ENCODE data around the gene TBC1D9B. TPM values are rescaled to one million over a fixed set of nuclear protein-coding genes. Genes with fewer than 3 reads are reported as not detected.

TBC1D9B gene
- total and polyA plus RNA-seq, 9 of the 15 experiments (the other 6 are each of a cell fraction or from before 2014, with no cell fraction given): 2.9 to 59.1 (median 33.5) TPM

DNA sequence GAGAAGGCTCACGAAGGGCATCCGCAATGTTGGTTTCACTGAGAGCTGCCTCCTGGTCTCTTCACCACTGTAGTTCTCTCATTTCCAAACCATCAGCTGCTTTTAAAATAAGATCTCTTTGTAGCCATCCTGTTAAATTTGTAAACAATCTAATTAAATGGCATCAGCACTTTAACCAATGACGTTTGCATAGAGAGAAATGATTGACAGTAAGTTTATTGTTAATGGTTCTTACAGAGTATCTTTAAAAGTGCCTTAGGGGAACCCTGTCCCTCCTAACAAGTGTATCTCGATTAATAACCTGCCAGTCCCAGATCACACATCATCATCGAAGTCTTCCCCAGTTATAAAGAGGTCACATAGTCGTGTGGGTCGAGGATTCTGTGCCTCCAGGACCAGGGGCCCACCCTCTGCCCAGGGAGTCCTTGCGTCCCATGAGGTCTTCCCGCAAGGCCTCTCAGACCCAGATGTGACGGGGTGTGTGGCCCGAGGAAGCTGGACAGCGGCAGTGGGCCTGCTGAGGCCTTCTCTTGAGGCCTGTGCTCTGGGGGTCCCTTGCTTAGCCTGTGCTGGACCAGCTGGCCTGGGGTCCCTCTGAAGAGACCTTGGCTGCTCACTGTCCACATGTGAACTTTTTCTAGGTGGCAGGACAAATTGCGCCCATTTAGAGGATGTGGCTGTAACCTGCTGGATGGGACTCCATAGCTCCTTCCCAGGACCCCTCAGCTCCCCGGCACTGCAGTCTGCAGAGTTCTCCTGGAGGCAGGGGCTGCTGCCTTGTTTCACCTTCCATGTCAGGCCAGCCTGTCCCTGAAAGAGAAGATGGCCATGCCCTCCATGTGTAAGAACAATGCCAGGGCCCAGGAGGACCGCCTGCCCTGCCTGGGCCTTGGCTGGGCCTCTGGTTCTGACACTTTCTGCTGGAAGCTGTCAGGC is 70.4 kb downstream of the TBC1D9B start (continued):
- no peak for TF ChIP-seq LEF1 (IDR thresholded peaks at IDR 0.05)
- TF ChIP-seq ZZZ3 (IDR thresholded peaks at IDR 0.05): no peak
- peak; percentile 35 for TF ChIP-seq HMGN3 (IDR thresholded peaks at IDR 0.05; ENCODE audit: borderline replicate concordance, extremely low read depth, insufficient read length, low read depth, low read length)
- TF ChIP-seq RAD21 (CRISPR knock-in tag; conservative IDR thresholded peaks at IDR 0.05 in 1 of 2, IDR thresholded peaks at IDR 0.05 in 1 of 2): 0 out of 4 replicates have a peak, but pooled peaks of 1 of the 2 experiments have one; percentile 3
- TF ChIP-seq CLOCK (CRISPR knock-in tag; IDR thresholded peaks at IDR 0.05; ENCODE audit: borderline replicate concordance): no peak
- TF ChIP-seq POLR2AphosphoS5 (IDR thresholded peaks at IDR 0.05; ENCODE audit: control insufficient read depth, insufficient read depth, low read depth, low read length): peak; percentile 36; the same call in 1 of the 2 replicates
- no peak for TF ChIP-seq SNIP1 (IDR thresholded peaks at IDR 0.05; ENCODE audit: low read depth)
- TF ChIP-seq WHSC1 (IDR thresholded peaks at IDR 0.05; ENCODE audit: low read length): no peak
- no peak for TF ChIP-seq SRF (CRISPR knock-in tag; IDR thresholded peaks at IDR 0.05)
- TF ChIP-seq, protein P1, sequence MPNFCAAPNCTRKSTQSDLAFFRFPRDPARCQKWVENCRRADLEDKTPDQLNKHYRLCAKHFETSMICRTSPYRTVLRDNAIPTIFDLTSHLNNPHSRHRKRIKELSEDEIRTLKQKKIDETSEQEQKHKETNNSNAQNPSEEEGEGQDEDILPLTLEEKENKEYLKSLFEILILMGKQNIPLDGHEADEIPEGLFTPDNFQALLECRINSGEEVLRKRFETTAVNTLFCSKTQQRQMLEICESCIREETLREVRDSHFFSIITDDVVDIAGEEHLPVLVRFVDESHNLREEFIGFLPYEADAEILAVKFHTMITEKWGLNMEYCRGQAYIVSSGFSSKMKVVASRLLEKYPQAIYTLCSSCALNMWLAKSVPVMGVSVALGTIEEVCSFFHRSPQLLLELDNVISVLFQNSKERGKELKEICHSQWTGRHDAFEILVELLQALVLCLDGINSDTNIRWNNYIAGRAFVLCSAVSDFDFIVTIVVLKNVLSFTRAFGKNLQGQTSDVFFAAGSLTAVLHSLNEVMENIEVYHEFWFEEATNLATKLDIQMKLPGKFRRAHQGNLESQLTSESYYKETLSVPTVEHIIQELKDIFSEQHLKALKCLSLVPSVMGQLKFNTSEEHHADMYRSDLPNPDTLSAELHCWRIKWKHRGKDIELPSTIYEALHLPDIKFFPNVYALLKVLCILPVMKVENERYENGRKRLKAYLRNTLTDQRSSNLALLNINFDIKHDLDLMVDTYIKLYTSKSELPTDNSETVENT (CRISPR knock-in tag; IDR thresholded peaks at IDR 0.05): no peak
- TF ChIP-seq RBM22 (IDR thresholded peaks at IDR 0.05; ENCODE audit: low read depth, low read length, poor library complexity, severe bottlenecking): peak; percentile 70
- TF ChIP-seq TFAP4 (CRISPR knock-in tag; IDR thresholded peaks at IDR 0.05; ENCODE audit: borderline replicate concordance): peak; percentile 4; the same call in 1 of the 2 replicates
- no peak for TF ChIP-seq ETV6 (IDR thresholded peaks at IDR 0.05; ENCODE audit: borderline replicate concordance in 1 of 2, low read depth in 2 of 2, low read length in 1 of 2)
- no peak for TF ChIP-seq ETV6 (CRISPR knock-in tag; IDR thresholded peaks at IDR 0.05; ENCODE audit: borderline replicate concordance)
- peak; percentile 68; the same call in 1 of the 2 replicates for TF ChIP-seq HBP1 (CRISPR knock-in tag; IDR thresholded peaks at IDR 0.05)
- 0 out of 2 replicates have a peak, but pooled peaks have one; percentile 25 for TF ChIP-seq SUPT5H (IDR thresholded peaks at IDR 0.05)

Measured in K562 (cell line).